Neutrophil (primary cell): ENCODE data around the gene PSENEN.

Experiments
- H3K27ac ChIP-seq: fragments of 200-600 bp; sonication (generic); 2 replicates; pipeline ENCODE4 v1.5.1; 2016; ENCODE audit warnings: mild to moderate bottlenecking, moderate library complexity
- H3K27me3 ChIP-seq: fragments of 200-600 bp; sonication (generic); 2 replicates; pipeline ENCODE4 v1.6.0; 2016; ENCODE audit warnings: mild to moderate bottlenecking
- H3K36me3 ChIP-seq: fragments of 200-600 bp; sonication (generic); 2 replicates; pipeline ENCODE4 v1.5.1; 2017
- H3K4me1 ChIP-seq, 2 experiments: fragments of 200-600 bp in 1 of 2; sonication (generic) in 1 of 2; 1 replicate in 1 of 2; 2 replicates in 1 of 2; pipeline versions ENCODE4 v1.5.1 to v1.6.1; 2013 to 2016; ENCODE audit warnings: low read depth in 1 of 2, low read length in 1 of 2, mild to moderate bottlenecking in 1 of 2, moderate library complexity in 1 of 2; ENCODE audit not compliant: control insufficient read depth in 1 of 2, insufficient read depth in 1 of 2
- H3K4me3 ChIP-seq, 2 experiments: fragments of 200-600 bp in 1 of 2; sonication (generic) in 1 of 2; 1 replicate in 1 of 2; 2 replicates in 1 of 2; pipeline ENCODE4 v1.5.1; 2013 to 2016; ENCODE audit warnings: low read depth in 1 of 2, low read length in 1 of 2, mild to moderate bottlenecking in 1 of 2, moderate library complexity in 1 of 2
- H3K9me3 ChIP-seq: fragments of 200-600 bp; sonication (generic); 2 replicates; pipeline ENCODE4 v1.5.1; 2016
- CTCF ChIP-seq: fragments of 200-600 bp; sonication (generic); IDR thresholded peaks from 2 replicates; pipeline ENCODE4 v1.5.1; 2016; ENCODE audit warnings: antibody characterized with exemption

PSENEN gene

GRCh38 chr19:35777086-35777841 lies 31.8 kb downstream of the PSENEN start:
- H3K36me3 ChIP-seq: peaks cover 48% of the 10 kb centered on the region
- no peaks in the 10 kb centered on the region for H3K9me3 ChIP-seq
- no peak for TF ChIP-seq CTCF
- peaks cover 15 to 19% of the 10 kb centered on the region in 2 experiments for H3K4me1 ChIP-seq
- H3K4me3 ChIP-seq: no peak overlapping the region
- no peak overlapping the region for H3K27ac ChIP-seq
- H3K27me3 ChIP-seq: no peaks in the 10 kb centered on the region

GRCh38 chr19:35777961-35778360 lies 32.5 kb downstream of the PSENEN start:
- Histone ChIP-seq H3K4me3 (no peak overlapping the region), H3K4me1 (peaks cover 15 to 19% of the 10 kb centered on the region in 2 experiments), H3K36me3 (peaks cover 55% of the 10 kb centered on the region), H3K9me3 (no peaks in the 10 kb centered on the region), H3K27ac (no peak overlapping the region), H3K27me3 (no peaks in the 10 kb centered on the region)
- no peak for TF ChIP-seq CTCF

GRCh38 chr19:35779033-35779432 lies 33.6 kb downstream of the PSENEN start:
- Histone ChIP-seq H3K27me3 (no peaks in the 10 kb centered on the region), H3K4me1 (peaks cover 15 to 19% of the 10 kb centered on the region in 2 experiments), H3K4me3 (no peak overlapping the region), H3K36me3 (peaks cover 65% of the 10 kb centered on the region), H3K9me3 (no peaks in the 10 kb centered on the region), H3K27ac (no peak overlapping the region)
- no peak for TF ChIP-seq CTCF

GRCh38 chr19:35780058-35780457 lies 34.6 kb downstream of the PSENEN start:
- no peak for TF ChIP-seq CTCF
- no peaks in the 10 kb centered on the region for H3K9me3 ChIP-seq
- H3K27ac ChIP-seq: no peak overlapping the region
- H3K4me1 ChIP-seq: peaks cover 9 to 12% of the 10 kb centered on the region in 2 experiments
- H3K4me3 ChIP-seq: no peak overlapping the region
- no peaks in the 10 kb centered on the region for H3K27me3 ChIP-seq
- peaks cover 76% of the 10 kb centered on the region for H3K36me3 ChIP-seq

- Histone ChIP-seq H3K4me1 (peaks cover 7 to 10% of the 10 kb centered on the region in 2 experiments), H3K9me3 (no peaks in the 10 kb centered on the region), H3K27me3 (no peaks in the 10 kb centered on the region), H3K27ac (no peak overlapping the region), H3K4me3 (no peak overlapping the region), H3K36me3 (peaks cover 82% of the 10 kb centered on the region)
- no peak for TF ChIP-seq CTCF
Measured at GRCh38 chr19:35780717-35781116, 35.3 kb downstream of the PSENEN start.
